SJSA1 (cell line): ENCODE results near the gene SLC1A1. TPM values are rescaled to one million over a fixed set of nuclear protein-coding genes. Genes with fewer than 3 reads are reported as not detected.
A peak's percentile ranks its signal among the peaks of the same experiment; 100 is the strongest.
"Not testable (repeated sequence)": the region's sequence is repeated elsewhere in the genome, so short reads cannot be mapped to it uniquely, and the experiment has no call there.

ENCODE experiments used
- DNase-seq, 2 experiments: peaks; one replicate each; pipeline ENCODE4 v3.0.0-alpha.2; 2015 to 2020; ENCODE audit warnings: low spot score in 2 of 2, low read depth in 1 of 2
- H3K27ac ChIP-seq: fragments of 250-450 bp; sonication (Bioruptor Pico); 2 replicates; pipeline ENCODE4 v1.5.1; 2020; ENCODE audit warnings: mild to moderate bottlenecking, moderate library complexity
- H3K27me3 ChIP-seq: fragments of 250-450 bp; sonication (Bioruptor Pico); replicated peaks from 2 replicates; pipeline ENCODE4 v1.5.1; 2020; ENCODE audit warnings: mild to moderate bottlenecking, moderate library complexity
- H3K36me3 ChIP-seq: fragments of 250-450 bp; sonication (Bioruptor Pico); 2 replicates; pipeline ENCODE4 v1.5.1; 2020; ENCODE audit warnings: mild to moderate bottlenecking
- H3K4me1 ChIP-seq: fragments of 250-450 bp; sonication (Bioruptor Pico); replicated peaks from 2 replicates; pipeline ENCODE4 v1.6.1; 2021; ENCODE audit warnings: mild to moderate bottlenecking
- H3K4me3 ChIP-seq: fragments of 250-450 bp; sonication (Bioruptor Pico); 2 replicates; pipeline ENCODE4 v1.5.1; 2020; ENCODE audit warnings: mild to moderate bottlenecking
- H3K9me3 ChIP-seq: fragments of 250-450 bp; sonication (Bioruptor Pico); replicated peaks from 2 replicates; pipeline ENCODE4 v1.5.1; 2020; ENCODE audit warnings: mild to moderate bottlenecking
- total RNA-seq: library from RNA; depleted of rRNA; stranded (reverse); fragments of >200 nt; shearing (Covaris generic); gene quantifications from 2 replicates; pipeline ENCODE4 v1.2.3, GENCODE V29; 2014

Gene SLC1A1
- total RNA-seq, 1 experiment from 2014 or later = 3.9 TPM

- H3K4me1 ChIP-seq = peaks cover 32% of the 10 kb centered on the region
- no peaks in the 10 kb centered on the region for H3K36me3 ChIP-seq
- no peaks in the 10 kb centered on the region for H3K9me3 ChIP-seq
- H3K4me3 ChIP-seq = no peak overlapping the region
- no peaks in the 10 kb centered on the region for H3K27me3 ChIP-seq
- no peak overlapping the region for H3K27ac ChIP-seq
- DNase-seq = no peak
Measured at GRCh38 chr9:4510546-4511322, 20.5 kb downstream of the SLC1A1 start.

- no peak for DNase-seq
- Histone ChIP-seq H3K4me3 (no peak overlapping the region), H3K36me3 (no peaks in the 10 kb centered on the region), H3K27ac (no peak overlapping the region), H3K4me1 (peaks cover 9% of the 10 kb centered on the region; the same call in 1 of the 2 replicates), H3K9me3 (no peaks in the 10 kb centered on the region), H3K27me3 (no peaks in the 10 kb centered on the region)
Measured at GRCh38 chr9:4514252-4515128, 24.2 kb downstream of the SLC1A1 start.

- Histone ChIP-seq H3K4me1 (peaks cover 6% of the 10 kb centered on the region; the same call in 1 of the 2 replicates), H3K4me3 (no peak overlapping the region), H3K9me3 (no peaks in the 10 kb centered on the region), H3K36me3 (no peaks in the 10 kb centered on the region), H3K27ac (no peak overlapping the region), H3K27me3 (no peaks in the 10 kb centered on the region)
- no peak for DNase-seq
Measured at GRCh38 chr9:4515958-4516375, 25.7 kb downstream of the SLC1A1 start.

- Histone ChIP-seq H3K36me3 (no peaks in the 10 kb centered on the region), H3K4me1 (peaks cover 6% of the 10 kb centered on the region; the same call in 1 of the 2 replicates), H3K4me3 (no peak overlapping the region), H3K27me3 (no peaks in the 10 kb centered on the region), H3K9me3 (no peaks in the 10 kb centered on the region), H3K27ac (no peak overlapping the region)
- DNase-seq = no peak
Measured at GRCh38 chr9:4517274-4517673, 27.0 kb downstream of the SLC1A1 start.

- no peak for DNase-seq
- H3K27me3 ChIP-seq = no peaks in the 10 kb centered on the region
Measured at GRCh38 chr9:4519604-4520003, 29.3 kb downstream of the SLC1A1 start.

GRCh38 chr9:4520055-4520454 lies 29.8 kb downstream of the SLC1A1 start:
- H3K36me3 ChIP-seq = no peaks in the 10 kb centered on the region
- H3K27me3 ChIP-seq = no peaks in the 10 kb centered on the region
- H3K27ac ChIP-seq = no peak overlapping the region
- no peak overlapping the region for H3K4me3 ChIP-seq
- peaks cover 6% of the 10 kb centered on the region; the same call in 1 of the 2 replicates for H3K4me1 ChIP-seq
- H3K9me3 ChIP-seq = no peaks in the 10 kb centered on the region
- no peak for DNase-seq

More at GRCh38 chr9:4519604-4520003, 29.3 kb downstream of the SLC1A1 start:
- Histone ChIP-seq H3K36me3 (no peaks in the 10 kb centered on the region), H3K27ac (no peak overlapping the region), H3K4me1 (peaks cover 6% of the 10 kb centered on the region; the same call in 1 of the 2 replicates), H3K4me3 (no peak overlapping the region), H3K9me3 (no peaks in the 10 kb centered on the region)

- Histone ChIP-seq H3K9me3 (no peaks in the 10 kb centered on the region), H3K27me3 (no peaks in the 10 kb centered on the region), H3K4me3 (no peak overlapping the region), H3K27ac (peak overlapping the region; percentile 74), H3K36me3 (no peaks in the 10 kb centered on the region), H3K4me1 (peaks cover 11% of the 10 kb centered on the region)
- no peak for DNase-seq
Measured at GRCh38 chr9:4530375-4530774, 40.1 kb downstream of the SLC1A1 start.

- not testable (repeated sequence) for DNase-seq, H3K36me3 ChIP-seq, H3K27me3 ChIP-seq, H3K9me3 ChIP-seq, H3K4me3 ChIP-seq
- peaks cover 11% of the 10 kb centered on the region for H3K4me1 ChIP-seq
- H3K27ac ChIP-seq = peak overlapping the region; percentile 74
Measured at GRCh38 chr9:4530831-4531230, 40.6 kb downstream of the SLC1A1 start.

- not testable (repeated sequence) for DNase-seq, H3K27ac ChIP-seq
Measured at GRCh38 chr9:4531355-4531754, 41.1 kb downstream of the SLC1A1 start.

GRCh38 chr9:4533881-4534280 lies 43.6 kb downstream of the SLC1A1 start:
- H3K27ac ChIP-seq, H3K27me3 ChIP-seq, H3K36me3 ChIP-seq, DNase-seq, H3K9me3 ChIP-seq, H3K4me3 ChIP-seq: not testable (repeated sequence)
- peaks cover 11% of the 10 kb centered on the region for H3K4me1 ChIP-seq

More at GRCh38 chr9:4531355-4531754, 41.1 kb downstream of the SLC1A1 start:
- H3K4me3 ChIP-seq, H3K36me3 ChIP-seq, H3K9me3 ChIP-seq, H3K27me3 ChIP-seq: not testable (repeated sequence)
- H3K4me1 ChIP-seq = peaks cover 11% of the 10 kb centered on the region

GRCh38 chr9:4536196-4536595 lies 45.9 kb downstream of the SLC1A1 start:
- not testable (repeated sequence) for H3K36me3 ChIP-seq, H3K4me3 ChIP-seq, H3K27ac ChIP-seq, DNase-seq, H3K9me3 ChIP-seq, H3K27me3 ChIP-seq, H3K4me1 ChIP-seq

GRCh38 chr9:4537581-4537980 lies 47.3 kb downstream of the SLC1A1 start:
- Histone ChIP-seq H3K36me3 (no peaks in the 10 kb centered on the region), H3K27me3 (no peaks in the 10 kb centered on the region), H3K27ac (no peak overlapping the region), H3K4me1 (peaks cover 21% of the 10 kb centered on the region), H3K4me3 (no peak overlapping the region), H3K9me3 (no peaks in the 10 kb centered on the region)
- no peak for DNase-seq

GRCh38 chr9:4538107-4538506 lies 47.8 kb downstream of the SLC1A1 start:
- DNase-seq = no peak
- Histone ChIP-seq H3K4me1 (peaks cover 26% of the 10 kb centered on the region), H3K27ac (no peak overlapping the region), H3K4me3 (no peak overlapping the region), H3K36me3 (no peaks in the 10 kb centered on the region), H3K9me3 (no peaks in the 10 kb centered on the region), H3K27me3 (no peaks in the 10 kb centered on the region)

GRCh38 chr9:4538621-4539020 lies 48.4 kb downstream of the SLC1A1 start:
- DNase-seq = no peak
- Histone ChIP-seq H3K36me3 (no peaks in the 10 kb centered on the region), H3K4me1 (peaks cover 26% of the 10 kb centered on the region), H3K4me3 (no peak overlapping the region), H3K9me3 (no peaks in the 10 kb centered on the region), H3K27me3 (no peaks in the 10 kb centered on the region), H3K27ac (no peak overlapping the region)
